Measurements from ENCODE around the gene GRID1.

GRID1 gene

DNA sequence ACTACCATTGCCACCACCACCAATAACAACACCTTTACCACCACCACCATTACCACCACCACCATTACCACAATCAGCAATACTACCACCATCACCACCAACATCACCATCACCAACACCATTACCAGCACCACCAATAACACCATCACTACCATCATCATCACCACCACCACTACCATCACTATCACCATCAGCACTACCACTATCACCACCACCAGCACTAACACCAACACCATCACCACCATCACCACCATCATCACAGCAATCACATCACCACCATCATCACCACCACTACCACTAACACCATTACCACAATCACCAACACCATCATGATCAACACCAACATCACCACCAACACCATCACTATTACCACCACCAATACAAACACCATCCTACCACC, 249.5 kb downstream of the GRID1 start:
- H3K4me1 ChIP-seq (ENCODE audit: control insufficient read depth in 1 of 2, insufficient read depth in 1 of 2, low read depth in 1 of 2, low read length in 1 of 2) = no peaks in the 10 kb centered on the region
- no peaks in the 10 kb centered on the region for H3K27me3 ChIP-seq
- TF ChIP-seq, protein P1, sequence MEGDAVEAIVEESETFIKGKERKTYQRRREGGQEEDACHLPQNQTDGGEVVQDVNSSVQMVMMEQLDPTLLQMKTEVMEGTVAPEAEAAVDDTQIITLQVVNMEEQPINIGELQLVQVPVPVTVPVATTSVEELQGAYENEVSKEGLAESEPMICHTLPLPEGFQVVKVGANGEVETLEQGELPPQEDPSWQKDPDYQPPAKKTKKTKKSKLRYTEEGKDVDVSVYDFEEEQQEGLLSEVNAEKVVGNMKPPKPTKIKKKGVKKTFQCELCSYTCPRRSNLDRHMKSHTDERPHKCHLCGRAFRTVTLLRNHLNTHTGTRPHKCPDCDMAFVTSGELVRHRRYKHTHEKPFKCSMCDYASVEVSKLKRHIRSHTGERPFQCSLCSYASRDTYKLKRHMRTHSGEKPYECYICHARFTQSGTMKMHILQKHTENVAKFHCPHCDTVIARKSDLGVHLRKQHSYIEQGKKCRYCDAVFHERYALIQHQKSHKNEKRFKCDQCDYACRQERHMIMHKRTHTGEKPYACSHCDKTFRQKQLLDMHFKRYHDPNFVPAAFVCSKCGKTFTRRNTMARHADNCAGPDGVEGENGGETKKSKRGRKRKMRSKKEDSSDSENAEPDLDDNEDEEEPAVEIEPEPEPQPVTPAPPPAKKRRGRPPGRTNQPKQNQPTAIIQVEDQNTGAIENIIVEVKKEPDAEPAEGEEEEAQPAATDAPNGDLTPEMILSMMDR (IDR thresholded peaks at IDR 0.05) = no peak
- no peak overlapping the region for H3K4me3 ChIP-seq (ENCODE audit: low read depth in 1 of 2, low read length in 1 of 2)
- H3K36me3 ChIP-seq = no peaks in the 10 kb centered on the region
- no peaks in the 10 kb centered on the region for H3K9me3 ChIP-seq
- no peak overlapping the region for H3K27ac ChIP-seq

DNA sequence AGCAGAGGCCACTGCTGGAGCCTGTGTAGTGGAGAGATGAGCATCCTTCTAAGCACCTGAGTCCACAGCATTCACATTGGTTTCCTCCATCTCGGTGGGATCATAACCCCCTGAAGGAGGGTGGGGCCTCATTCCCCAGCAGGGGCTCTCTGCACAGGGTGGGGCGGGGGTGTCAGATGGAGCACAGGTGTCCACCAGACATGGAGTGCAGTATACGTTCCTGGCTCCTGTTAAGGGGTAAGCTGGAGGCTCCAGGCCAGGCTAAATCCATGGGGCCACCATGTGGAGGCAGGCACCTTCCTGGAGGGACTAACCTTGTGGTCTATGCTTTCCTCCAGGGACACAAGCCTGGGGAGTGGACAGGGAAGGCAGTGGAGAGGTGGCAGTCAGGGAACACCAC, 252.6 kb downstream of the GRID1 start:
- H3K36me3 ChIP-seq = no peaks in the 10 kb centered on the region
- H3K27ac ChIP-seq = no peak overlapping the region

DNA sequence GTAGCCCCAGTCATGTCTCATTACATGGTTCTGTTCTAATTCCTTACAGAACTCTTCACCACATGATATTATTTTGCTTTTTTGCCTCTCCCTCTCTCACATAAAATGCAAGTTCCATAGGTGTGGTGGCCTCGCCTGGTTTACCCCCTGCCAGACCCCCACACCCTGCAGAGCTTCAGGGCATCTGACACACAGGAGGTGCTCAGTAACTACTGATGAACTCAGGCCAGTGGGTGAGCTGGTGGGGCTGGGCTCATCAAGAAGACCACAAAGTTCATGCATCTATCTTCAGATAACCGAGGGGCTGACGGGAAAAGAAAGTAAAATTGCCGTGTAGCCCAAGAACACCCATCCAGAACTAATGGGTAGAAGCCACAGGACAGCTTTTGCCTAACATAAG, 253.1 kb downstream of the GRID1 start:
- Histone ChIP-seq H3K4me1 (ENCODE audit: control insufficient read depth in 1 of 2, insufficient read depth in 1 of 2, low read depth in 1 of 2, low read length in 1 of 2) (no peaks in the 10 kb centered on the region), H3K4me3 (ENCODE audit: low read depth in 1 of 2, low read length in 1 of 2) (no peak overlapping the region), H3K9me3 (no peaks in the 10 kb centered on the region), H3K27ac (no peak overlapping the region), H3K27me3 (no peaks in the 10 kb centered on the region), H3K36me3 (no peaks in the 10 kb centered on the region)
- TF ChIP-seq, protein P1 (IDR thresholded peaks at IDR 0.05) = no peak

More for the DNA sequence above, 252.6 kb downstream of the GRID1 start:
- Histone ChIP-seq H3K27me3 (no peaks in the 10 kb centered on the region), H3K9me3 (no peaks in the 10 kb centered on the region), H3K4me1 (ENCODE audit: control insufficient read depth in 1 of 2, insufficient read depth in 1 of 2, low read depth in 1 of 2, low read length in 1 of 2) (no peaks in the 10 kb centered on the region), H3K4me3 (ENCODE audit: low read depth in 1 of 2, low read length in 1 of 2) (no peak overlapping the region)
- TF ChIP-seq, protein P1 (IDR thresholded peaks at IDR 0.05) = no peak

DNA sequence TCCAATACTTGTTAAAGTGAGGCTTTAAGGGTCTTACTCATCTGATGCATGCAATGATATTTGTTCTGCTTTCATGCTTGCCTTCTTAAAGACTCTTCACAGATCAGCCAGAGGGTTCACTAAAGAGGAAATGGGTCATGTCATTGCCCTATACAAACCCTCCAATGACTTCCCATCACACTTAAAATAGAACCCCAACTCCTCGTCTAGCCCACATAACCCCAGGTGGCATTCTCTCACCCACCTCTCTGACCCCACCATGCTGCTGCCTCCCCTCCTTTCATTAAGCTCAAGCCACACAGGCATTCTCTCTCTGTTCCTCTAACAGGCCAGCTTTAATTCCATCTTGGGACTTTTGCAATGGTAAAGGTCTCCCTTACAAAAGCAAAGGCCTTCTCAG, 253.6 kb downstream of the GRID1 start:
- Histone ChIP-seq H3K27ac (no peak overlapping the region), H3K36me3 (no peaks in the 10 kb centered on the region), H3K9me3 (no peaks in the 10 kb centered on the region), H3K4me1 (ENCODE audit: control insufficient read depth in 1 of 2, insufficient read depth in 1 of 2, low read depth in 1 of 2, low read length in 1 of 2) (no peaks in the 10 kb centered on the region), H3K4me3 (ENCODE audit: low read depth in 1 of 2, low read length in 1 of 2) (no peak overlapping the region), H3K27me3 (no peaks in the 10 kb centered on the region)
- TF ChIP-seq, protein P1 (IDR thresholded peaks at IDR 0.05) = no peak

DNA sequence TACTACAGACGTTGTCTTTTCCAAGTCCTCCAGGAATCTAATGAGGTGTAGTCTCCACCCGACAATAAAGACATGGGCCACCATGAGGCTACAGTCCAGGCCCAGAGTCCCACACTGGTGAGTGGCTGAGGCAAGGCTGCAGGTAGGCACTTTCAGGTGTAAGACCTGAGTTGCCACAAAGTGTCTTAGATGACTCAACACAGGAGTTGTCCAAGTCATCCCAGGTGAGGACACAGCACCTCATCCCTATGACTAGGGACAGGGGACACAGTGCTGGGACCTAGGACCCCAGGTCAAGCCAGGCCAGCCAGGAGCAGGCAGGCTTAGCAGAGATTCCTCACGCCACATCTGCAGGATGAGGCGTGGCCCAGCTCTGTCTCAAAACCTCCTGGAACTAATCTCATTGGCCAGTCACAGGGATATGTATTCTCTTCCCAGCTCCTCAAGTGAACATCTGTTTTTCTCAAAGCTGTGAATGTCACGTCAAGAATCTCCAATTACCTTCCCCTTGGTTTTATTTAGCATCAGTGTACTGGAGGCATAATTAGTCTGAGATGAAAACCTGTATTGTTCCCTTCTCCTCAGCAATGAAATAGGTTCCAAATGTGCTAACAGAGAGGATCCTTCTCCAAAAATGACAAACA, 254.6 kb downstream of the GRID1 start:
- H3K27me3 ChIP-seq = no peaks in the 10 kb centered on the region
- TF ChIP-seq, protein P1 (IDR thresholded peaks at IDR 0.05) = no peak
- no peaks in the 10 kb centered on the region for H3K9me3 ChIP-seq
- no peak overlapping the region for H3K4me3 ChIP-seq (ENCODE audit: low read depth in 1 of 2, low read length in 1 of 2)
- H3K36me3 ChIP-seq = no peaks in the 10 kb centered on the region
- no peaks in the 10 kb centered on the region for H3K4me1 ChIP-seq (ENCODE audit: control insufficient read depth in 1 of 2, insufficient read depth in 1 of 2, low read depth in 1 of 2, low read length in 1 of 2)
- no peak overlapping the region for H3K27ac ChIP-seq
